Adipocyte (in vitro differentiated cells): ENCODE results near the gene FBXL2.

Experiments used
- DNase-seq: peaks from one replicate; pipeline ENCODE4 v3.0.0-alpha.2; 2015; ENCODE audit warnings: low read depth
- H3K27me3 ChIP-seq: replicated peaks from 2 replicates; pipeline ENCODE4 v1.7.0; 2013; ENCODE audit warnings: mild to moderate bottlenecking, low read length, moderate library complexity; ENCODE audit not compliant: control insufficient read depth, insufficient read depth
- H3K36me3 ChIP-seq: 2 replicates; pipeline ENCODE4 v1.7.0; 2013; ENCODE audit warnings: low read length, mild to moderate bottlenecking, moderate library complexity; ENCODE audit not compliant: control insufficient read depth, insufficient read depth, severe bottlenecking
- H3K4me1 ChIP-seq: 2 replicates; pipeline ENCODE4 v1.7.0; 2013; ENCODE audit warnings: mild to moderate bottlenecking, low read length, moderate library complexity; ENCODE audit not compliant: control insufficient read depth, insufficient read depth
- H3K4me3 ChIP-seq: 2 replicates; pipeline ENCODE4 v1.7.0; 2013; ENCODE audit warnings: mild to moderate bottlenecking, low read length, moderate library complexity
- H3K9ac ChIP-seq: 2 replicates; pipeline ENCODE4 v1.7.0; 2013; ENCODE audit warnings: mild to moderate bottlenecking, low read length, moderate library complexity
- H3K9me3 ChIP-seq: 2 replicates; pipeline ENCODE4 v1.7.0; 2013; ENCODE audit warnings: mild to moderate bottlenecking, low read length, moderate library complexity; ENCODE audit not compliant: control insufficient read depth

FBXL2 gene

DNA sequence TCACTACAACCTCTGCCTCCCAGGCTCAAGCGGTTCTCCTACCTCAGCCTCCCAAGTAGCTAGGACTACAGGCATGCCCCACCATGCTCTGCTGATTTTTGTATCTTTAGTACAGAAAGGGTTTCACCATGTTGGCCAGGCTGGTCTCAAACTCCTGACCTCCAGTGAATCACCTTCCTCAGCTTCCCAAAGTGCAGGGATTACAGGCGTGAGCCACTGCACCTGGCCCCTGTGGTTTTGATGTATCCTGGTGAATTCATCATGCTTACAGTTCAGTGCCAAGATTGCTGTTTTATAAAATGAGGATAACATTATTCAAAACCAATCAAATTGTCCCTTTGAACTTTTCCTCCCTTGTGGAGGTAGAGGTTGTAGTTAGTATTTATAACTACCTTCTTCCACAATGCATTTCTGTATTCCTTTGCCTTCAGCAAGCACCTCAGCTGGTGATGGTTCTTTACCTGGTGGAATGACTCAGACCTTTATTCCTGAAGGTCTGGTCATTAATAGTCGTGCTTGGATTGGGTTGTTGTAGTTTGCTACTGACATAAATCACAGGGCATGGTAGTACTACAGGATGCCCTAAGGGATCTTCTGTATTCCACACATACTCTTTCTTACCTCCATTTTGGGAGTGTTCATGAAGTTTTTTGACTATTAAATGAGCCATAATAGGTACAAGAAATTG, 86.0 kb downstream of the FBXL2 start:
- Histone ChIP-seq H3K4me1 (peaks cover 8% of the 10 kb centered on the region), H3K9ac (no peak overlapping the region), H3K36me3 (no peaks in the 10 kb centered on the region), H3K27me3 (no peaks in the 10 kb centered on the region), H3K4me3 (no peak overlapping the region), H3K9me3 (no peaks in the 10 kb centered on the region)
- DNase-seq: no peak

DNA sequence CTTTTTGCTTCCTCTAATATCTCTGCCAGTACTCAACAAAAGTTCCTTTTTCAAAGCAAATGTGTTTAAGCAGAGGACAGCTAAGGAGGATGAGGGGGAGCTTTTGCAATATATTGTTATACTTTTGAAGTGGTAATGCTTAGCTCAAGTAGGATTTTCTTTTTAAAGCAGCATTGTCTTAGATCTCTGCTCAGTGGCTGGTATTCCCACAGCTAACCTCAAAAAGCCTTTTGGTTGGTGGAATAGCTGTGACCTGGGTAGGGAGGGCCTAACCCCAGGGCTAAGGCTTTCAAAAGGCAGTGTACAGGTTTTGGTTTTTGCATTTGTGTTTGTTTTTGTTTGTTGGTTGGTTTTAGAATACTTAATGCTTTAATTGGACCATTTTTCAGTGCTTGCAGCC, 86.8 kb downstream of the FBXL2 start:
- Histone ChIP-seq H3K27me3 (no peaks in the 10 kb centered on the region), H3K36me3 (no peaks in the 10 kb centered on the region), H3K4me1 (peaks cover 8% of the 10 kb centered on the region), H3K9me3 (no peaks in the 10 kb centered on the region), H3K4me3 (no peak overlapping the region), H3K9ac (no peak overlapping the region)
- DNase-seq: no peak

DNA sequence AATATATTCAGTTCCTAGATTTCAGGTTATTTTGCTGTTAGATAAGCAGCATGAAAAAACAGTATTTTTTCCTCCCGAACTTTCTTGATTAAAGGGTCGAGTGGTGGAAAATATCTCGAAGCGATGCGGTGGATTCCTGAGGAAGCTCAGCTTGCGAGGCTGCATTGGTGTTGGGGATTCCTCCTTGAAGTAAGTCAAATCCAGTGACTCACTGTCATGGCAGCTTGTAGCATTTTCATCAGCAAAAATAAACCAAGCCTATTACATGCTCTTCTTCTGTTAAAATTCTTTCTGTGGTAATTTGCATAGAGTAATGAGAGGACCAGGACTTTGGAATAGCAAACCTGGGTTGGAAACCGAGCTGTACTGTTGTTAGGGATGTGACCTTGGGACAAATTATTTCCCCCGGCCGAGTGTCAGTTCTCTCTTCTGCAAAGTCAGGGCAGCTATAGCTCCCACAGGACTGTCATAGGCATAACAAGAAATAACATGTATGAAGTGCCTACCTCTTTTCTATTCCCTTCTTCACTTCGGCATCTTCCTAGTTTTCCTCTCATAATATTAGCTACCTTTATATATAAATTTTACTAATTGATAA, 87.4 kb downstream of the FBXL2 start:
- no peak overlapping the region for H3K9ac ChIP-seq
- no peaks in the 10 kb centered on the region for H3K9me3 ChIP-seq

DNA sequence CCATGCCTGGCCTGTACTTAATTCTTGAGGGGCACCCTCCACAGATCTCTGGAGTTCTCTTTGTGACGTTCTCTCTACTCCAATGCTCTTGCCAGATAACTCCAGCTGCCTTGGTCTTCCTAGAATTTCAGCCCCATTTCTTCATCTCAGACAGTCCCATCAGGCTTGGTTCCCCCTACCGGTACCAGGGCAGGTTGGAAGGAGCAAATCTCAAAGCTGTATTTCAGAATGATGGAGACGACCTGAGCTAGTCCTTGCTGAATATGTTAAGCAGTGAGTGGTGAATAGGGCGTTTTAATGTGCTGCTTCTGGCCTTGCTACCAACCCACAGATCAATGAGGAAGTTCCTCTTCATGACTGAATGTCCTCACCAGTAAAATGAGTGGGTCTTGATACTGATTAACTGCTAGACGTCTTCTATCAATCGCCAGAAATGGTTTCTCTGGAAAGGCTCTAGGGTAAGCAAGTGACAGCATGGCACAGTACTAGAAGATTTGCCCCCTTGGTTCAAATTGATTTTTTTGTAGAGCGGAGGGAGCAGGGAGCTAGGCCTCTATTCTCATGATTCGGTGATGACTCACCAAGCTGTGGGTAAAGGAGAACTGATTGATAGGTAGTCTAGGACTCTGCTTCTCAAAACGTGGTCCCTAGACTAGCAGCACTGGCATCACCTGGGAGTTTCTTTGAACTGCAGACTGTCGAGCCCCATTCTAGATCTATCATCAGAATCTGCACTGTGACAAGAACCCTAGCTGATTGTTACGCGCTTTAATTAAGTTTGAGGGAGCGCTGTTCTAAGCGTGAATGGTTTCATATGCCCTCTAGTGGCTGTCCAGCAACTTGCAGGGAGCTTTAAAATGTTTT, 95.2 kb downstream of the FBXL2 start:
- peak; percentile 82 for DNase-seq
- H3K36me3 ChIP-seq: peaks cover 15% of the 10 kb centered on the region

More for the DNA sequence above, 87.4 kb downstream of the FBXL2 start:
- DNase-seq: peak; percentile 62
- Histone ChIP-seq H3K27me3 (no peaks in the 10 kb centered on the region), H3K36me3 (no peaks in the 10 kb centered on the region), H3K4me3 (no peak overlapping the region), H3K4me1 (peaks cover 8% of the 10 kb centered on the region)

DNA sequence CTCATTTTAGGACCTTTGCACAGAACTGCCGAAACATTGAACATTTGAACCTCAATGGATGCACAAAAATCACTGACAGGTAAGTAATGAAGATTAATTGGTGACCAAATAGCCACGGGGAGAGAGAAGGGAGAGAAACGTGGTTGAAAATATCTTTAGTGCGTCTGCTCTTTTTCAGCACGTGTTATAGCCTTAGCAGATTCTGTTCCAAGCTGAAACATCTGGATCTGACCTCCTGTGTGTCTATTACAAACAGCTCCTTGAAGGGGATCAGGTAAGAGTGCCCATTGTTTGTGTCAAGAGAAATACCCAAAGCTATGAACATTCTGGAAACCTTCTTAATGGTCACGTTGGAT, 95.8 kb downstream of the FBXL2 start:
- no peak overlapping the region for H3K4me3 ChIP-seq
- H3K9ac ChIP-seq: no peak overlapping the region
- DNase-seq: no peak
- H3K36me3 ChIP-seq: peaks cover 15% of the 10 kb centered on the region
- H3K9me3 ChIP-seq: no peaks in the 10 kb centered on the region
- peaks cover 17% of the 10 kb centered on the region for H3K4me1 ChIP-seq
- H3K27me3 ChIP-seq: no peaks in the 10 kb centered on the region

More for the DNA sequence above, 95.2 kb downstream of the FBXL2 start:
- H3K9me3 ChIP-seq: no peaks in the 10 kb centered on the region
- H3K4me3 ChIP-seq: peak overlapping the region; percentile 31
- no peaks in the 10 kb centered on the region for H3K27me3 ChIP-seq
- no peak overlapping the region for H3K9ac ChIP-seq
- H3K4me1 ChIP-seq: peaks cover 11% of the 10 kb centered on the region

DNA sequence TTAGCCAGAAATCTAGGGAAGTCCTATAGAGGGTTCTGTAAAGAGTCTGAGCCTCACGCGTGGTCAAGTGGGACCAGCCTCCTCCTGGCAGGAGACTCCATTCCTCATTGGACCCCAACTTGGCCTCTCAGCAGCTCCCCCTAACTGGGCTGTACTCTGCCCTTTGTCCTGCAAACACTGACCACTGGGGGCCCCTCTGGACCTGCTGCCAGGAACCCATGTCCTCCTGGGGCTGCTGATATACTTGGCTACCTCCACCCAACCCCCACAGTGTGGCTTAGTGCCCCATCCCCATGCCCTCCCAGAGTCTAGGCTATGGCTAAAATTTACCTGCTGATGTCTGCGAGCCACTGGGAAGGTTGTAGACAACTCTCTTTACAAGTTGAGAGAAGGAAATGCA, 100.2 kb downstream of the FBXL2 start:
- DNase-seq: no peak
- peaks cover 18% of the 10 kb centered on the region for H3K4me1 ChIP-seq
- no peaks in the 10 kb centered on the region for H3K27me3 ChIP-seq
- H3K9ac ChIP-seq: no peak overlapping the region
- H3K36me3 ChIP-seq: peaks cover 26% of the 10 kb centered on the region
- H3K4me3 ChIP-seq: no peak overlapping the region
- H3K9me3 ChIP-seq: no peaks in the 10 kb centered on the region

DNA sequence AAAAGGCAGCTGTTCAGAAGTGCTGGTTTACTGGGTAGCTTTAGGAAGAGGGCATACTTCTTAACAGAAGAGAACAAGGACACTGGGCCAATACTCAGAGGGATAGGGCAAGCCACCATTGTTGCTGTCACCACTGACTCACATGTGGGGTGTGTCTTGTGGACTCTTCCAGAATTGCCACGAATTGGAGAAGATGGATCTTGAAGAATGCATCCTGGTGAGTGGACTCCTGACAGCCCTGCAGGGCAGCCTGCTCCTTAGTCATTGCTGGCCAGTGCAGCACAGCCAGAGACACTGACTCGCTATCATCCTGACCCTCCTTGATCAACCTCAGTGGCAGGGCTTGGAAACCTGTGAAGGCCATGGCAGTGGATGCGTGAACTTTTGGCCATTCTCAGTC, 100.7 kb downstream of the FBXL2 start:
- Histone ChIP-seq H3K9ac (no peak overlapping the region), H3K27me3 (no peaks in the 10 kb centered on the region), H3K36me3 (peaks cover 26% of the 10 kb centered on the region), H3K4me3 (no peak overlapping the region), H3K9me3 (no peaks in the 10 kb centered on the region), H3K4me1 (peaks cover 15% of the 10 kb centered on the region)
- peak; percentile 41 for DNase-seq

DNA sequence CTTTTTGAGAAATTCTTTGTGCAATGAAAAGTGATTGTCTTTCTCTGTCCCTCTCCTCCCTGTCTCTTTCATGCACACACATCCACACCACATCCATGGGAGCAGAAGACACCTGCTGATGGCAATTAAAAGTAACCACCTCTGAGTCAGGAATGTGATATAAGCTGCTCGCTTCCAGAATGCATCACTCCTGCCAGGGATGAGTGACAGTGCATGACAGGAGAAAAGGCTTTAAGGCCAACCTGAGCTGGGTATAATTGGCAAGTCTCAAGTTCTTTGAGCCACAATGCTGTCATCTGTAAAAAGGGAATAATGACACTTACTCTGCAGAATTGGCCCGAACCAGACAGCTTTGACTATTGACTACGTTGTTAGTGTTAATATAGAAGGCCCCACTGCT, 103.4 kb downstream of the FBXL2 start:
- Histone ChIP-seq H3K36me3 (peaks cover 34% of the 10 kb centered on the region), H3K27me3 (no peaks in the 10 kb centered on the region), H3K4me3 (no peak overlapping the region), H3K9me3 (no peaks in the 10 kb centered on the region), H3K9ac (no peak overlapping the region), H3K4me1 (peaks cover 22% of the 10 kb centered on the region)
- no peak for DNase-seq

DNA sequence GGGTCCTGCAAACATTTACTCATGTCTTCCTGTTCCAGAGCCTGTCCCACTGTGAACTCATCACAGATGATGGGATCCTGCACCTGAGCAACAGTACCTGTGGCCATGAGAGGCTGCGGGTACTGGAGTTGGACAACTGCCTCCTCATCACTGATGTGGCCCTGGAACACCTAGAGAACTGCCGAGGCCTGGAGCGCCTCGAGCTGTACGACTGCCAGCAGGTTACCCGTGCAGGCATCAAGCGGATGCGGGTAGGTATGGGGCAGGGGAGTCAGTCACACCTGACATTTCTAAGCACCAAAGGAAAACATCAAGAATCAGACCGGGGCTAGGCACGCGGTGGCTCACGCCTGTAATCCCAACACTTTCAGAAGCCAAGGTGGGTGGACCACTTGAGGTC, 106.7 kb downstream of the FBXL2 start:
- DNase-seq: no peak
- Histone ChIP-seq H3K36me3 (peaks cover 57% of the 10 kb centered on the region), H3K27me3 (no peaks in the 10 kb centered on the region), H3K9me3 (no peaks in the 10 kb centered on the region), H3K4me1 (peaks cover 14% of the 10 kb centered on the region), H3K4me3 (no peak overlapping the region), H3K9ac (no peak overlapping the region)

DNA sequence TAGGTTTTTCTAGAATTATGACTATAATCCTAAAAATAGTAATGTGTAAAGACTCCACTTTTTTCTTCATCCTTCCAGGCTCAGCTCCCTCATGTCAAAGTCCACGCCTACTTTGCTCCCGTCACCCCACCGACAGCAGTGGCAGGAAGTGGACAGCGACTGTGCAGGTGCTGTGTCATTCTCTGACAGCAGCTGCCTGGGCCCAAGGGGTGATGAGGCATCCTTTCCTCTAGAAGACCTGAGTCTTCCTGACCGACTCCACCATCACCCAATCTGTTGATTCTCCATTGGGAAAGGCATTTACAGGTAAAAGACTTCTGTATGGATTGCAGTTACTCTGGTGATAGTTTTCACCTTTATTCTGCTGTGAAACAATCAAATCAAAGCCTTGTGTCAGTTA, 108.2 kb downstream of the FBXL2 start:
- no peak for DNase-seq
- peaks cover 70% of the 10 kb centered on the region for H3K36me3 ChIP-seq

DNA sequence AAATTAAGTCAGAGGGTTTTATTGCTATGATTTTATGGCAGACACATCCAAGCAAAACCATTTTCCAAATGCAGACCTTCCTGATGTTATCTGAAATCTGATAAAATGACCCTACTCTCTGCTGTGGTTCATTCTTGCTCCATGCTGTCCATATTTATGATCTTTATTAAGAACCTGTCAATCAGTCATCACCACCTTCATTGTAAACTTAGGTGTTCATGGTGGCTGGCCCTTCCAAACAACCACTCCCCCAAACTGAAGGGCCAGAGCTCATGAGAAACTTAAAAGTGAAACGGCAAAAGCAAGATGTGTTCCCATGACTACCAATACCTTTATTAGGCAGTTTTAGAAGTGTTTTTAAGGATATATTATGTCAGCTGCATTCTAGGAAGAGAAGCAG, 109.4 kb downstream of the FBXL2 start:
- H3K36me3 ChIP-seq: peaks cover 74% of the 10 kb centered on the region
- H3K9me3 ChIP-seq: no peaks in the 10 kb centered on the region
- H3K27me3 ChIP-seq: no peaks in the 10 kb centered on the region
- H3K4me1 ChIP-seq: peaks cover 24% of the 10 kb centered on the region
- no peak overlapping the region for H3K9ac ChIP-seq
- H3K4me3 ChIP-seq: no peak overlapping the region
- DNase-seq: no peak

More for the DNA sequence above, 108.2 kb downstream of the FBXL2 start:
- no peak overlapping the region for H3K4me3 ChIP-seq
- H3K9me3 ChIP-seq: no peaks in the 10 kb centered on the region
- peaks cover 15% of the 10 kb centered on the region for H3K4me1 ChIP-seq
- H3K9ac ChIP-seq: no peak overlapping the region
- H3K27me3 ChIP-seq: no peaks in the 10 kb centered on the region
